Adrenal gland (tissue), 5 donors: Measurements from ENCODE around the gene BABAM2.

Source experiments
- POLR2A ChIP-seq, 2 donors: fragments of 450-650 bp; IDR thresholded peaks; one replicate each; pipeline ENCODE4 v1.6.1; 2017; ENCODE audit warnings: antibody characterized with exemption in 2 of 2, mild to moderate bottlenecking in 2 of 2, moderate library complexity in 1 of 2
- TF ChIP-seq, protein P1 (sequence below), 6 experiments: fragments of 450-650 bp in 4 of 6; fragments of 200-600 bp in 2 of 6; sonication (generic) in 1 of 6; IDR thresholded peaks; 1 replicate in 5 of 6; 2 replicates in 1 of 6; pipeline versions ENCODE4 v1.5.1 to v1.8.0; 2016 to 2021; ENCODE audit warnings: antibody characterized with exemption in 6 of 6, mild to moderate bottlenecking in 2 of 6, moderate library complexity in 1 of 6
- donor health status: DM: no; HTN: no; CAD: no.

- TF ChIP-seq POLR2A (IDR thresholded peaks at IDR 0.05): no peak
- TF ChIP-seq, protein P1, sequence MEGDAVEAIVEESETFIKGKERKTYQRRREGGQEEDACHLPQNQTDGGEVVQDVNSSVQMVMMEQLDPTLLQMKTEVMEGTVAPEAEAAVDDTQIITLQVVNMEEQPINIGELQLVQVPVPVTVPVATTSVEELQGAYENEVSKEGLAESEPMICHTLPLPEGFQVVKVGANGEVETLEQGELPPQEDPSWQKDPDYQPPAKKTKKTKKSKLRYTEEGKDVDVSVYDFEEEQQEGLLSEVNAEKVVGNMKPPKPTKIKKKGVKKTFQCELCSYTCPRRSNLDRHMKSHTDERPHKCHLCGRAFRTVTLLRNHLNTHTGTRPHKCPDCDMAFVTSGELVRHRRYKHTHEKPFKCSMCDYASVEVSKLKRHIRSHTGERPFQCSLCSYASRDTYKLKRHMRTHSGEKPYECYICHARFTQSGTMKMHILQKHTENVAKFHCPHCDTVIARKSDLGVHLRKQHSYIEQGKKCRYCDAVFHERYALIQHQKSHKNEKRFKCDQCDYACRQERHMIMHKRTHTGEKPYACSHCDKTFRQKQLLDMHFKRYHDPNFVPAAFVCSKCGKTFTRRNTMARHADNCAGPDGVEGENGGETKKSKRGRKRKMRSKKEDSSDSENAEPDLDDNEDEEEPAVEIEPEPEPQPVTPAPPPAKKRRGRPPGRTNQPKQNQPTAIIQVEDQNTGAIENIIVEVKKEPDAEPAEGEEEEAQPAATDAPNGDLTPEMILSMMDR (IDR thresholded peaks at IDR 0.05): no peak
Observed at GRCh38 chr2:28093768-28094167, 203.2 kb downstream of the BABAM2 start.
